HG03469 (cell line): ENCODE data around the gene WNT9B.

Source experiments
- ATAC-seq: cut with Tn5 transposase; IDR thresholded peaks from one replicate; pipeline ENCODE4 v1.9.1; 2021; ENCODE audit warnings: mild to moderate bottlenecking, moderate library complexity, moderate number of reproducible peaks; ENCODE audit not compliant: unreplicated experiment

Gene WNT9B

DNA sequence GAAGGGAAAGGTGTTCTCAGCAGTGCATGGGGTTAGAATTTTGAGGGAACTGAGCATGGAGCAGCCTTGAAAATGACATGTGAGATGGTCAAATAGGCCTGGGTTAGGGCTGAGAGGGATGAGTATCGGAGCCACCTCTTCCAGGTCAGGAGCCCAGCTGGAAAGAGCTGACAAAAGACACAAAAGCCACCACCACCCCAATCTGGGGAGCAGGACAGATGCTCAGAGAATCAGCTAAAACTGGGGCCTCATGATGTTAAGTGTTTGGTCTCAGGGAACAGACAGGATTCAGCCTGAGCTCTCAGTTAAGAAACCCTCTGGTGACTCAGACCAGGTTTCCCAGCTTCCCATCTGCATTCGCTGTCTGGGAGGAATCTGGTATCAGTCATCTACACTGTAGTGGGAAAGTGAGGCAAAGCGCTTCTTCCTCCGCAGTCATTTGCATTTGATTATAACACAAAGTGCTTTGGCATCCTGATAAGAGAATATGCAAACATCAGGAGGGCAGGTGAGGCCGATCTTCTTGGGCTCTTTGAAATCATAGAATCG, 2.6 kb downstream of the WNT9B start:
- ATAC-seq: no peak

GRCh38 chr17:46854515-46854914, 3.1 kb downstream of the WNT9B start:
- ATAC-seq: no peak

DNA sequence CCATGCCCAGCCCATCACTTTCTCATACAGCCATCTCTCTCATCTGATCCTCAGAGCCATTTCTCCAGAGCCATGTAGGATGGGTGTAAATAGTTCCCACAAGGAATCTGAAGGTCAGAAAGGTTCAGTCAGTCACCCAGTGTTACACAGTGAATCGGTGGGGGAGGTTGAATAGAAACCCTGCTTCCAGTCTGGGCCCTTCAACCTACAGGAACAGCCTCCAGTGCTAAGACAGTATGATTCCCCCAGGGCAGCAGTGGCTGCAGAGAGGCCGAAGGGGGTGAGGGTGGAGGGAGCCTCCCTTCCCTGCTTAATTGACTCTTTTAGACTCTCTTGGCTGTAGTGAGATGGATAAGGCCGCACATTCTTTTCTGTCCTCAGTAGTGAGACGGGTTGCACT, 3.6 kb downstream of the WNT9B start:
- ATAC-seq: no peak

DNA sequence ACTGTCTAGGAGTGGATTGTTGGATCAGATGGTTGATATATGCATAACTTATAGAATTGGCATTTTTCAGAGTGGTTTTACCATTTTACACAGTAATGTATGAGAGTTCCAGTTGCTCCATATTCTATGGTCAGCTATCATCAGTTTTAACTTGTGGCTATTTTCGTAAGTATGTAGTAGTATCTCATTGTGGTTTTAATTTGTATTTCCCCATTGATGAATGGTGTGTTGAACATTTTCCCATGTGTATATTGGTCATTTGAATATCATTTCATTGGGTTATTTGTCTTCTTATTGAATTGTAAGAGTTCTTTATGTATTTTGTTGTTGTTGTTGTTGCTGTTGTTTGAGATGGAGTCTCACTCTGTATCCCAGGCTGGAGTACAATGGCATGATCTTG, 6.2 kb downstream of the WNT9B start:
- ATAC-seq: no peak

GRCh38 chr17:46859996-46860395, 8.6 kb downstream of the WNT9B start:
- ATAC-seq: no peak

DNA sequence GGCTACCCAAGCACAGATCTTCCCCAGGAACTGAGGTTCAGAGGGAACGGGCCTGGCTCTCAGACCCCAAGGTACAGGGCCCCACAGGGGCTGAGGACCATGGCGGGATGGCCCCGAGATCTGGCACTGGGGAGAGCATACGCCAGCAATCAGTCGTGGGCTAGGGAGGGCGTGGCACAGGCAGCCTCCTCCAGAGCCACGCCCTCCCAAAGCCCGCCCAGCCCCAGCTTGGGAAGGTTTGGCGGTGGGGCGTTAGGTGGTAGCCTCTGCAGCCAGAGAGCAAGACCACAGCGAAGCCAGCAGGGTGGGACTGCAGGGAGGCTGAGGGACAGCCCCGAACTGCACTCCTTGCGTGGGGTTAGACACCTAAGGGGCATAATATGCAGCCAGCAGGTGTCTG, 11.6 kb downstream of the WNT9B start:
- no peak for ATAC-seq

DNA sequence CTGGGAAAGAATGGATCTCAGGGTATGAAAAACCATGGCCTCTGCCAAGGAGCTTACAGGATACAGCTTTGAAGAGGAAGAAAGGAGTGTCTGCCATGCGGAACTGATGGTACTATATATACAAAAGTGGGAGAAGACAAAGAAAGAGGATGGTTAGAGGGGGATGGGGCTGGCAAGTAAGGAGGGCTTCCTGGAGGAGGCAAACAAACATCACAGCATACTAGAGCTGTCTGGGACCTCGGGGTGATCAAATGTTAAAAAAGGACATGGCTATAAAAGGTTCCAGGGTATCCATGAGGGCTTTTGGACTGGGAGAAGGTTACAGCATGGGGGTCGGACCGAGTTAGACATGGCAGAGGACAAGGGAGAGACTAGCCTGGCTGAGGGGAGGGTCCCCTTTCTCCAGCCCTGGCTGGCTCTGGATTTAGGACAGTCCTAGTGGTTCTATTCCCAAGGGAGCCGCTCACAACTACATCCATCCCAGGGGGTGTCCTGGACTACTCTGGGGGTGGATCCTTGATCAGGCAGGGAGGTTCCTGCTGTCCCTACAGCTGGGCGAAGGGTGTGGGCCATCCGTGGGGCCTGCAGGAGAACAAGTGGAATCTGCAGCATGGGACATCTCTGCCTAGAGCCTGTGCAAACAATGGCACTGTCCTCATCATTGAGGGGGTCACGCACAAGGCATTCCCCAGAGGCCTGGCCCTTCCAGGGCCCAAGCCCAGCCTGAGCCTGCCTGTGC, 12.2 kb downstream of the WNT9B start:
- no peak for ATAC-seq

GRCh38 chr17:46865100-46865499, 13.7 kb downstream of the WNT9B start:
- ATAC-seq: no peak

GRCh38 chr17:46866325-46866724, 14.9 kb downstream of the WNT9B start:
- no peak for ATAC-seq

- no peak for ATAC-seq
These were observed 15.4 kb downstream of the WNT9B start for GRCh38 chr17:46866747-46867146.

DNA sequence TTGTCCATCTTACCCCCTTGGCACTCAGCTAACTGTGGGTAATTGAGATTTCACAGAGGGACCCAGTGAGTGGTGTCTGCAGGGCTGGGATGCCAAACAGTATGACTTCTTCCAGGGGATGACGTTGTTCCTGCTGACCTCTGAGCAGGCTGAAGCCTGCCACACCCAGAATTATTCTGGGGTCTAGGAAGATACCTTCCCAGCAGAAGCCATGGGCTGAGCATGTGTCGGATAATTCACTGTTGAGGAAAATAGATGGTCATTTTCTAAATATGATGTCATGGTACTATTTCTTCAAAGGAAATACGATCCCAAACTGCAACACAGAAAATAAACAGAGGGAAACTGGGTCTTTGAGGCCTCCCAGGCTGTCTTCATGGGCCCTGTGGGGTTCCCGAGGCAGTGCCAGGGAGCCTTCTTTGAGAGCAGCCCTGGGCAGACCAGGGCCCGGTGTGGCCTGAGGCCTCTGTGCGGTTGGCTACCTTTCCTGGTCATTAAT, 17.4 kb downstream of the WNT9B start:
- no peak for ATAC-seq

- no peak for ATAC-seq
These were observed 17.9 kb downstream of the WNT9B start for GRCh38 chr17:46869296-46869695.

- no peak for ATAC-seq
These were observed 18.8 kb downstream of the WNT9B start for GRCh38 chr17:46869975-46870803.

DNA sequence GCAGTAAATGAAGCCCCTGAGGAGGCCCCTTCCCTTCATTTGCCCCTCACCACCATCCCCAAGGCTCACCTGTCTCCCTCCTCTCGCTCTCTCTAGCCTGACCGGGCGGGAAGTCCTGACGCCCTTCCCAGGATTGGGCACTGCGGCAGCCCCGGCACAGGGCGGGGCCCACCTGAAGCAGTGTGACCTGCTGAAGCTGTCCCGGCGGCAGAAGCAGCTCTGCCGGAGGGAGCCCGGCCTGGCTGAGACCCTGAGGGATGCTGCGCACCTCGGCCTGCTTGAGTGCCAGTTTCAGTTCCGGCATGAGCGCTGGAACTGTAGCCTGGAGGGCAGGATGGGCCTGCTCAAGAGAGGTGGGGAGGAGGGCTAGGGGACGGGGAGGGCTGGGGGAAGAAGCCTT, 21.0 kb downstream of the WNT9B start:
- ATAC-seq: no peak

GRCh38 chr17:46873941-46874645, 22.7 kb downstream of the WNT9B start:
- no peak for ATAC-seq

- no peak for ATAC-seq
These were observed 23.5 kb downstream of the WNT9B start for GRCh38 chr17:46874906-46875305.

GRCh38 chr17:46875849-46876352, 24.5 kb downstream of the WNT9B start:
- ATAC-seq: no peak

DNA sequence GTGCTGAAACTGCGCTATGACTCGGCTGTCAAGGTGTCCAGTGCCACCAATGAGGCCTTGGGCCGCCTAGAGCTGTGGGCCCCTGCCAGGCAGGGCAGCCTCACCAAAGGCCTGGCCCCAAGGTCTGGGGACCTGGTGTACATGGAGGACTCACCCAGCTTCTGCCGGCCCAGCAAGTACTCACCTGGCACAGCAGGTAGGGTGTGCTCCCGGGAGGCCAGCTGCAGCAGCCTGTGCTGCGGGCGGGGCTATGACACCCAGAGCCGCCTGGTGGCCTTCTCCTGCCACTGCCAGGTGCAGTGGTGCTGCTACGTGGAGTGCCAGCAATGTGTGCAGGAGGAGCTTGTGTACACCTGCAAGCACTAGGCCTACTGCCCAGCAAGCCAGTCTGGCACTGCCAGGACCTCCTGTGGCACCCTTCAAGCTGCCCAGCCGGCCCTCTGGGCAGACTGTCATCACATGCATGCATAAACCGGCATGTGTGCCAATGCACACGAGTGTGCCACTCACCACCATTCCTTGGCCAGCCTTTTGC, 25.0 kb downstream of the WNT9B start:
- no peak for ATAC-seq

GRCh38 chr17:46876926-46877325, 25.5 kb downstream of the WNT9B start:
- no peak for ATAC-seq

DNA sequence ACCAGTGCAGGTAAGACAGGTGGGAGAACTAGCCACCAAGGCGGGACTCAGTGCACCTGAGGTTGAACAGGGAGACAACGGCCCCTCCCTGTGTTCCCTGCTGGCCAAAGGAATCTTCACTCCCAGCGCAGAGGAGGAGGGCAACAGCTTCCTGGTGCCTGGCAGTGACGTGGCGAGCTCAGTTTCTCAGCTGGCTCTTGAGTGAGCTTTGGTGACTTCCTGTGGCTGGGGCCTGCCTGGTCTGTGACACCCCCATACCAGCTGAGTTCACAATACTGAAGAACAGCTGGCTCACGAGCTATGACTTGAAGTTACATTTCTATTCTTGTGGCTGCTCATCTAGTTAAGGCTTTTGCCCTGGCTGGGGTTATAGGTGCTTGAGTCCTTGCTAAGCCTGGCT, 26.1 kb downstream of the WNT9B start:
- no peak for ATAC-seq

DNA sequence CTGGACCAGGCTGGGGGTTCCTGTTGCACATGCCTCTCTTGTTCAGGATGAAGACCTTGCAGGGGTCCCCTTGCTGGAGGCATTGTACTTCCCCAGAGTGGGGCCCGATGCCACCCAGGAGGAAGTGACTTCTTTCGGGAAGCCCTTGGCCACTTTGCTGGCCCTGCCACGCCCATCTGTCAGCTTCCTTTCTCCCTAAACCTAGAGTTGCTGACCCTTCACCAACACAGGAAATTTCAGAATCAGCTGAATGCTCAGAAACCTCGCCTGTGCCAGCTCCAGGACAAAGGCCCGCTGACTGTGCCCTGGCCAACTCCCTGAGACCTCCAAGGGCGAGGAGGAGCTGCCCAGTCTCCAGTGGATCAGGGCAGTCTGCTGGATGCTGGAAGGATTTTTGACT, 26.7 kb downstream of the WNT9B start:
- no peak for ATAC-seq
